Body of pancreas (tissue), 4 donors: Measurements from ENCODE around the gene MTA3.

Experiments used
- CTCF ChIP-seq, 7 experiments: fragments of 450-650 bp in 4 of 7; fragments of 200-600 bp in 3 of 7; sonication (generic) in 3 of 7; IDR thresholded peaks; one replicate each; pipeline ENCODE4 v1.5.1; 2016 to 2019; ENCODE audit warnings: antibody characterized with exemption in 7 of 7
- POLR2A ChIP-seq, 3 donors: fragments of 450-650 bp; IDR thresholded peaks; one replicate each; pipeline ENCODE4 v1.6.1; 2016; ENCODE audit warnings: antibody characterized with exemption in 3 of 3, mild to moderate bottlenecking in 2 of 3

GRCh38 chr2:42754776-42755140, 186.3 kb downstream of the MTA3 start:
- TF ChIP-seq POLR2A (IDR thresholded peaks at IDR 0.05) (no peak), CTCF (IDR thresholded peaks at IDR 0.05) (no peak)
